Osteocyte (in vitro differentiated cells): ENCODE results near the gene TNS1. TPM values are rescaled to one million over a fixed set of nuclear protein-coding genes. Genes with fewer than 3 reads are reported as not detected.

Experiments used
- DNase-seq: peaks from one replicate; pipeline ENCODE4 v3.0.0; 2021; ENCODE audit warnings: mixed read lengths; ENCODE audit not compliant: unreplicated experiment; ENCODE audit errors: extremely low spot score
- H3K27ac Mint-ChIP-seq: one replicate; pipeline ENCODE4 v1.8.0; 2021; ENCODE audit warnings: mild to moderate bottlenecking, mixed read lengths; ENCODE audit not compliant: unreplicated experiment
- H3K27me3 Mint-ChIP-seq: one replicate; pipeline ENCODE4 v1.8.0; 2021; ENCODE audit warnings: mixed read lengths; ENCODE audit not compliant: unreplicated experiment
- H3K36me3 Mint-ChIP-seq: one replicate; pipeline ENCODE4 v1.8.0; 2021; ENCODE audit warnings: mixed read lengths; ENCODE audit not compliant: unreplicated experiment
- H3K4me1 Mint-ChIP-seq: one replicate; pipeline ENCODE4 v1.8.0; 2021; ENCODE audit warnings: mixed read lengths; ENCODE audit not compliant: unreplicated experiment
- H3K4me3 Mint-ChIP-seq: one replicate; pipeline ENCODE4 v1.8.0; 2021; ENCODE audit warnings: mild to moderate bottlenecking, moderate library complexity, mixed read lengths; ENCODE audit not compliant: unreplicated experiment
- H3K9me3 Mint-ChIP-seq: one replicate; pipeline ENCODE4 v1.8.0; 2021; ENCODE audit warnings: mixed read lengths; ENCODE audit not compliant: unreplicated experiment
- CTCF ChIP-seq: fragments of 200-600 bp; sonication (generic); IDR thresholded peaks from 2 replicates; pipeline ENCODE4 v1.5.0; 2021; ENCODE audit warnings: antibody characterized with exemption, mild to moderate bottlenecking, moderate library complexity
- total RNA-seq: library from RNA; stranded (reverse); gene quantifications from 2 replicates; pipeline ENCODE4 v1.2.1, GENCODE V29; 2021

Gene TNS1
- total RNA-seq, 1 donor from 2014 or later: 80.8 TPM

GRCh38 chr2:218026676-218027425 is 24.1 kb upstream of the TNS1 start:
- no peaks in the 10 kb centered on the region for H3K36me3 Mint-ChIP-seq
- peaks cover 2% of the 10 kb centered on the region for H3K4me1 Mint-ChIP-seq
- DNase-seq: peak; percentile 74
- no peak for TF ChIP-seq CTCF
- H3K4me3 Mint-ChIP-seq: no peak overlapping the region
- H3K27me3 Mint-ChIP-seq: no peaks in the 10 kb centered on the region
- no peaks in the 10 kb centered on the region for H3K9me3 Mint-ChIP-seq
- H3K27ac Mint-ChIP-seq: no peak overlapping the region

- DNase-seq: peak; percentile 64
- Mint-ChIP-seq H3K4me3 (no peak overlapping the region), H3K9me3 (no peaks in the 10 kb centered on the region), H3K27ac (no peak overlapping the region), H3K27me3 (no peaks in the 10 kb centered on the region), H3K36me3 (no peaks in the 10 kb centered on the region), H3K4me1 (peaks cover 7% of the 10 kb centered on the region)
- no peak for TF ChIP-seq CTCF
These were observed 23.4 kb upstream of the TNS1 start for GRCh38 chr2:218026244-218026643.

GRCh38 chr2:218024871-218025270 is 22.1 kb upstream of the TNS1 start:
- Mint-ChIP-seq H3K4me3 (no peak overlapping the region), H3K36me3 (no peaks in the 10 kb centered on the region), H3K9me3 (no peaks in the 10 kb centered on the region), H3K27me3 (no peaks in the 10 kb centered on the region), H3K27ac (no peak overlapping the region), H3K4me1 (peaks cover 10% of the 10 kb centered on the region)
- DNase-seq: no peak
- TF ChIP-seq CTCF: no peak

GRCh38 chr2:218024336-218024735 is 21.5 kb upstream of the TNS1 start:
- Mint-ChIP-seq H3K9me3 (no peaks in the 10 kb centered on the region), H3K36me3 (no peaks in the 10 kb centered on the region), H3K27me3 (no peaks in the 10 kb centered on the region), H3K4me1 (peaks cover 10% of the 10 kb centered on the region), H3K27ac (no peak overlapping the region), H3K4me3 (no peak overlapping the region)
- no peak for DNase-seq
- no peak for TF ChIP-seq CTCF

GRCh38 chr2:218023636-218024035 is 20.8 kb upstream of the TNS1 start:
- no peaks in the 10 kb centered on the region for H3K36me3 Mint-ChIP-seq
- H3K9me3 Mint-ChIP-seq: no peaks in the 10 kb centered on the region
- no peak for DNase-seq
- H3K4me3 Mint-ChIP-seq: no peak overlapping the region
- TF ChIP-seq CTCF: no peak
- peaks cover 10% of the 10 kb centered on the region for H3K4me1 Mint-ChIP-seq
- no peak overlapping the region for H3K27ac Mint-ChIP-seq
- no peaks in the 10 kb centered on the region for H3K27me3 Mint-ChIP-seq
